Ectodermal cell (in vitro differentiated cells): Measurements from ENCODE around the gene WDR19.

Experiments used
- H3K27ac ChIP-seq: 2 replicates; pipeline ENCODE4 v1.7.0; 2013; ENCODE audit warnings: mild to moderate bottlenecking, low read depth, low read length; ENCODE audit not compliant: insufficient read depth, poor library complexity, severe bottlenecking
- H3K27me3 ChIP-seq: 2 replicates; pipeline ENCODE4 v1.7.0; 2013; ENCODE audit warnings: mild to moderate bottlenecking, low read length; ENCODE audit not compliant: insufficient read depth, control insufficient read depth, poor library complexity, severe bottlenecking
- H3K36me3 ChIP-seq: one replicate; pipeline ENCODE4 v1.7.0; 2013; ENCODE audit warnings: low read length; ENCODE audit not compliant: control insufficient read depth, insufficient read depth
- H3K4me1 ChIP-seq: one replicate; pipeline ENCODE4 v1.7.0; 2013; ENCODE audit warnings: low read length; ENCODE audit not compliant: control insufficient read depth, insufficient read depth
- H3K4me3 ChIP-seq: 2 replicates; pipeline ENCODE4 v1.7.0; 2013; ENCODE audit warnings: low read depth, low read length, control low read depth; ENCODE audit not compliant: insufficient read depth
- H3K9me3 ChIP-seq: 2 replicates; pipeline ENCODE4 v1.7.0; 2013; ENCODE audit warnings: mild to moderate bottlenecking, low read length, moderate library complexity; ENCODE audit not compliant: control insufficient read depth
- WGBS, 2 experiments: methylation state at CpG; one replicate each; pipeline ENCODE4 v1.1.7; 2013; ENCODE audit warnings: missing lambda C conversion rate in 2 of 2; 5-methylcytosine and 5-hydroxymethylcytosine counted together

The WDR19 gene

GRCh38 chr4:39230462-39230861 lies 48.1 kb downstream of the WDR19 start:
- Histone ChIP-seq H3K4me3 (no peak overlapping the region), H3K27me3 (no peaks in the 10 kb centered on the region), H3K9me3 (no peaks in the 10 kb centered on the region), H3K27ac (no peak overlapping the region), H3K4me1 (no peaks in the 10 kb centered on the region), H3K36me3 (no peaks in the 10 kb centered on the region)
- WGBS, 2 experiments = 83 to 100% methylated on average over 1 to 2 of the region's 2 CpGs

GRCh38 chr4:39231660-39232059 lies 49.3 kb downstream of the WDR19 start:
- Histone ChIP-seq H3K4me3 (no peak overlapping the region), H3K9me3 (no peaks in the 10 kb centered on the region), H3K36me3 (no peaks in the 10 kb centered on the region), H3K27me3 (no peaks in the 10 kb centered on the region), H3K4me1 (no peaks in the 10 kb centered on the region), H3K27ac (no peak overlapping the region)
- WGBS, 2 experiments = 93 to 95% methylated on average over 3 of the region's 3 CpGs

GRCh38 chr4:39232100-39232499 lies 49.8 kb downstream of the WDR19 start:
- Histone ChIP-seq H3K27me3 (no peaks in the 10 kb centered on the region), H3K4me1 (no peaks in the 10 kb centered on the region), H3K4me3 (no peak overlapping the region), H3K36me3 (no peaks in the 10 kb centered on the region), H3K9me3 (no peaks in the 10 kb centered on the region), H3K27ac (no peak overlapping the region)
- WGBS, 2 experiments = 88 to 89% methylated on average over 7 of the region's 7 CpGs

GRCh38 chr4:39233114-39233513 lies 50.8 kb downstream of the WDR19 start:
- Histone ChIP-seq H3K4me3 (no peak overlapping the region), H3K27ac (no peak overlapping the region)
- WGBS, 2 experiments = 83 to 97% methylated on average over 1 to 2 of the region's 2 CpGs

GRCh38 chr4:39233783-39234182 lies 51.5 kb downstream of the WDR19 start:
- Histone ChIP-seq H3K36me3 (no peaks in the 10 kb centered on the region), H3K4me3 (no peak overlapping the region), H3K4me1 (no peaks in the 10 kb centered on the region), H3K27me3 (no peaks in the 10 kb centered on the region), H3K9me3 (no peaks in the 10 kb centered on the region), H3K27ac (no peak overlapping the region)
- 100% methylated on average over 1 of the region's 1 CpG for WGBS, 2 experiments

More at GRCh38 chr4:39233114-39233513, 50.8 kb downstream of the WDR19 start:
- H3K4me1 ChIP-seq = no peaks in the 10 kb centered on the region
- no peaks in the 10 kb centered on the region for H3K36me3 ChIP-seq
- H3K27me3 ChIP-seq = no peaks in the 10 kb centered on the region
- no peaks in the 10 kb centered on the region for H3K9me3 ChIP-seq

GRCh38 chr4:39235021-39235420 lies 52.7 kb downstream of the WDR19 start:
- no peaks in the 10 kb centered on the region for H3K36me3 ChIP-seq
- 88 to 100% methylated on average over 2 of the region's 2 CpGs for WGBS, 2 experiments
- no peak overlapping the region for H3K27ac ChIP-seq
- H3K27me3 ChIP-seq = no peaks in the 10 kb centered on the region
- H3K9me3 ChIP-seq = no peaks in the 10 kb centered on the region
- H3K4me1 ChIP-seq = no peaks in the 10 kb centered on the region
- no peak overlapping the region for H3K4me3 ChIP-seq

GRCh38 chr4:39235696-39236095 lies 53.4 kb downstream of the WDR19 start:
- H3K27ac ChIP-seq = no peak overlapping the region
- WGBS, 2 experiments = 88 to 100% methylated on average over 1 of the region's 2 CpGs
- H3K36me3 ChIP-seq = no peaks in the 10 kb centered on the region
- H3K27me3 ChIP-seq = no peaks in the 10 kb centered on the region
- no peaks in the 10 kb centered on the region for H3K9me3 ChIP-seq
- no peak overlapping the region for H3K4me3 ChIP-seq
- no peaks in the 10 kb centered on the region for H3K4me1 ChIP-seq

GRCh38 chr4:39237179-39237578 lies 54.9 kb downstream of the WDR19 start:
- H3K36me3 ChIP-seq = no peaks in the 10 kb centered on the region

GRCh38 chr4:39243462-39243861 lies 61.1 kb downstream of the WDR19 start:
- peaks cover 12% of the 10 kb centered on the region for H3K36me3 ChIP-seq
- no peak overlapping the region for H3K4me3 ChIP-seq
- H3K27ac ChIP-seq = no peak overlapping the region
- WGBS, 2 experiments = 100% methylated on average over 2 of the region's 3 CpGs
- H3K9me3 ChIP-seq = no peaks in the 10 kb centered on the region
- H3K4me1 ChIP-seq = no peaks in the 10 kb centered on the region
- no peaks in the 10 kb centered on the region for H3K27me3 ChIP-seq

More at GRCh38 chr4:39237179-39237578, 54.9 kb downstream of the WDR19 start:
- Histone ChIP-seq H3K4me1 (no peaks in the 10 kb centered on the region), H3K27ac (no peak overlapping the region), H3K4me3 (no peak overlapping the region), H3K27me3 (no peaks in the 10 kb centered on the region), H3K9me3 (no peaks in the 10 kb centered on the region)
- 85 to 96% methylated on average over 3 of the region's 3 CpGs for WGBS, 2 experiments

- Histone ChIP-seq H3K4me3 (no peak overlapping the region), H3K9me3 (no peaks in the 10 kb centered on the region), H3K27me3 (no peaks in the 10 kb centered on the region), H3K4me1 (no peaks in the 10 kb centered on the region), H3K36me3 (no peaks in the 10 kb centered on the region), H3K27ac (no peak overlapping the region)
- 63 to 67% methylated on average over 2 of the region's 2 CpGs for WGBS, 2 experiments
Observed at GRCh38 chr4:39255266-39255665, 72.9 kb downstream of the WDR19 start.

GRCh38 chr4:39255871-39256270 lies 73.5 kb downstream of the WDR19 start:
- Histone ChIP-seq H3K9me3 (no peaks in the 10 kb centered on the region), H3K4me1 (no peaks in the 10 kb centered on the region), H3K4me3 (no peak overlapping the region), H3K27ac (no peak overlapping the region), H3K36me3 (no peaks in the 10 kb centered on the region), H3K27me3 (no peaks in the 10 kb centered on the region)
- WGBS, 2 experiments = 93 to 97% methylated on average over 5 of the region's 5 CpGs
